Endothelial cell of umbilical vein (primary cell): ENCODE results near the gene RBMS3.

Source experiments
- CTCF ChIP-seq, 2 donors: IDR thresholded peaks; 1 replicate in 1 of 2; 2 replicates in 1 of 2; pipeline ENCODE4 v1.5.1; 2011; ENCODE audit warnings: low read length in 2 of 2, mild to moderate bottlenecking in 2 of 2, moderate library complexity in 2 of 2, control low read depth in 1 of 2, inconsistent platforms in 1 of 2, low read depth in 1 of 2; ENCODE audit not compliant: insufficient read depth in 1 of 2; ENCODE audit errors: extremely low read depth in 1 of 2
- EZH2 ChIP-seq: IDR thresholded peaks from 2 replicates; pipeline ENCODE4 v1.6.1; 2012; ENCODE audit warnings: borderline replicate concordance, low read depth, mild to moderate bottlenecking, moderate library complexity, low read length, inconsistent platforms; ENCODE audit not compliant: severe bottlenecking
- FOS ChIP-seq: IDR thresholded peaks from 2 replicates; pipeline ENCODE4 v1.6.1; 2011; ENCODE audit warnings: mild to moderate bottlenecking, low read length, moderate library complexity, borderline replicate concordance; ENCODE audit not compliant: insufficient read depth
- JUN ChIP-seq: IDR thresholded peaks from 2 replicates; pipeline ENCODE4 v1.6.1; 2011; ENCODE audit warnings: borderline replicate concordance, low read depth; ENCODE audit not compliant: insufficient read length, insufficient read depth
- POLR2A ChIP-seq: IDR thresholded peaks from 2 replicates; pipeline ENCODE4 v1.6.1; 2012; ENCODE audit warnings: low read depth, mild to moderate bottlenecking, control low read depth, low read length
- POLR2AphosphoS5 ChIP-seq: IDR thresholded peaks from 2 replicates; pipeline ENCODE4 v1.6.1; 2012; ENCODE audit warnings: low read depth, mild to moderate bottlenecking, control low read depth, low read length, moderate library complexity; ENCODE audit not compliant: insufficient read depth
- TF ChIP-seq, protein P1 (sequence below): IDR thresholded peaks from 2 replicates; pipeline ENCODE4 v1.6.1; 2011; ENCODE audit not compliant: insufficient read depth, insufficient read length

- TF ChIP-seq POLR2A (no peak), CTCF (IDR thresholded peaks at IDR 0.05; ENCODE audit: extremely low read depth in 1 of 2, insufficient read depth in 1 of 2, low read depth in 1 of 2, low read length in 2 of 2) (no peak), EZH2 (no peak), FOS (no peak), POLR2AphosphoS5 (no peak), JUN (no peak)
- TF ChIP-seq, protein P1, sequence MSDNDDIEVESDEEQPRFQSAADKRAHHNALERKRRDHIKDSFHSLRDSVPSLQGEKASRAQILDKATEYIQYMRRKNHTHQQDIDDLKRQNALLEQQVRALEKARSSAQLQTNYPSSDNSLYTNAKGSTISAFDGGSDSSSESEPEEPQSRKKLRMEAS = no peak
These were observed 98.2 kb downstream of the RBMS3 start for GRCh38 chr3:29379097-29379496.
